Measurements from ENCODE around the gene ISG15. TPM values are rescaled to one million over a fixed set of nuclear protein-coding genes. Genes with fewer than 3 reads are reported as not detected.
"Not testable (repeated sequence)": the region's sequence is repeated elsewhere in the genome, so short reads cannot be mapped to it uniquely, and the experiment has no call there.

Gene ISG15
- polyA plus RNA-seq, 3 donors, result 13.7 to 18.1 (median 16.5) TPM

DNA sequence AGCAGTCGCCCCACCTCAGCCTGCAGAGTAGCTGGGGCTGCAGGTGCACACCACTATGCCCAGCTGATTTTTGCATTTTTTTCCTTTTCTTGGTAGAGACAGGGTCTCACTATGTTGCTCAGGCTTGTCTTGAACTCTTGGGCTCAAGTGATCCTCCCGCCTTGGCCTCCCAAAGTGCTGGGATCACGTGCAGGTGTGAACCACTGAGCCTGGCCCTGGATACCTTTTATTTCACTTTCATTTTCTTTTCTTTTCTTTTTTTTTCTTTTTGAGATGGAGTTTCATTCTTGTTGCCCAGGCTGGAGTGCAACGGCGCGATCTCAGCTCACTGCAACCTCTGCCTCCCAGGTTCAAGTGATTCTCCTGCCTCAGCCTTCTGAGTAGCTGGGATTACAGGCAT, 22.0 kb upstream of the ISG15 start:
- not testable (repeated sequence) for DNase-seq

GRCh38 chr1:991895-992294, 21.4 kb upstream of the ISG15 start:
- no peak for DNase-seq

GRCh38 chr1:992362-992761, 20.9 kb upstream of the ISG15 start:
- no peak for DNase-seq

DNA sequence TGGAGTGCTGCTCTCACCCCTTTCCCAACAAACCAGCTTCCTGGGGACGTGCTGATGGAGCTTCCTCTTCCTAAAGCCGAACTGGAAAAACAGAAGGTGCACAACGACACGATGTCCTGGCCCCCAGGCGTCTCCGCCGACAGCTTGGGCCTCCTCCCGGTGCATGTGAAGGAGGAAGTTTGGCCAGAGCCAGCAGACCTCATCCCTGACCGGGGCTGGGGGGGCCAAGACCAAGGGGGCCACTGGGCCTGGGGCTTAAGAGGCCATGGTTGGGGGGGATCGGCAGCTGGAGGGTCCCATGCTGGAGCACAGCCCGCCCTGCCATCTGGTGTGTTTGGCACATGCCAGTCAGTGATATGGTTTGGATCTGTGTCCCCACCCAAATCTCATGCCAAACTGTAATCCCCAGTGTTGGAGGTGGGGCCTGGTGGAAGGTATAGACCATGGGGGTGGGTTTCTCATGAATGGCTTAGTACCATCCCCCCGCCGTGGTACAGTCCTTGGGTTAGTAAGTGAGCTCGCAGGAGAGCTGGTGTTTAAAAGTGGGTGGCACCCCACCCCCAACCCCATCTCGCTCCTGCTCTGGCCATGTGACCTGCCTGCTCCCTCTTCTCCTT, 19.8 kb upstream of the ISG15 start:
- DNase-seq, result no peak

GRCh38 chr1:994546-994945, 18.8 kb upstream of the ISG15 start:
- DNase-seq, result not testable (repeated sequence)

DNA sequence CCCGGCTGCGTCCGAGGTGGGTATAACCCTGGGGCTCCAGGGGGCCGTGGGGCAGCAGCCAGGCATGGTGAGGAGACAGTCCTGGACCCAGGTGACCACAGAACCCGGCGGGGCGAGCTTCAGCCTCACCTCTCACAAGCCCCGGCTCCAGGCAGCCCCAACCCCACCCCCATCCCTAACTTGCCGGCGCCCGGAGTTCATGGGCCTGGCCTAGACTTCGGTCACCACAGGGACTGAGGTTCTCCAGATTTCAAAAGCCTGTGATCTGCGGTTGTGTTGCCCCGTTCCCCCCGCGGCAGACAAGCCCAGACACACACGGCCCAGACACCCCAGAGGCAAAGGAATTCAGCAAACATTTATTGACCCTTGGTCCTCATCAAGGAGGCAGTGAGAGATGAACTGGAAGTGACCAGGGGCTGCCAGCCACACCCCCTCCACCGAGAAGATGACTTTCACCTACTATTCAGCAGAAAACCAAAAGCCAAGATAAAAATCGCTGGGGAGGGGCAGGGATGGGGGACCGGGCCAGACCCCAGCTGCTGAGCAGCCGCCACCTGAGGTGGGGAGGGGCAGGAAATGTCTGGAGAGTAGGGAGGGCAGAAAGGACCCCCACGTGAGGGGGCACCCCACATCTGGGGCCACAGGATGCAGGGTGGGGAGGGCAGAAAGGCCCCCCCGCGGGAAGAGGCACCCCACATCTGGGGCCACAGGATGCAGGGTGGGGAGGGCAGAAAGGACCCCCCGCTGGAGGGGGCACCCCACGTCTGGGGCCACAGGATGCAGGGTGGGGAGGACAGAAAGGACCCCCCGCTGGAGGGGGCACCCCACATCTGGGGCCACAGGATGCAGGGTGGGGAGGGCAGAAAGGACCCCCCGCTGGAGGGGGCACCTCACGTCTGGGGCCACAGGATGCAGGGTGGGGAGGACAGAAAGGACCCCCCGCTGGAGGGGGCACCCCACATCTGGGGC, 17.3 kb upstream of the ISG15 start:
- no peak for DNase-seq

DNA sequence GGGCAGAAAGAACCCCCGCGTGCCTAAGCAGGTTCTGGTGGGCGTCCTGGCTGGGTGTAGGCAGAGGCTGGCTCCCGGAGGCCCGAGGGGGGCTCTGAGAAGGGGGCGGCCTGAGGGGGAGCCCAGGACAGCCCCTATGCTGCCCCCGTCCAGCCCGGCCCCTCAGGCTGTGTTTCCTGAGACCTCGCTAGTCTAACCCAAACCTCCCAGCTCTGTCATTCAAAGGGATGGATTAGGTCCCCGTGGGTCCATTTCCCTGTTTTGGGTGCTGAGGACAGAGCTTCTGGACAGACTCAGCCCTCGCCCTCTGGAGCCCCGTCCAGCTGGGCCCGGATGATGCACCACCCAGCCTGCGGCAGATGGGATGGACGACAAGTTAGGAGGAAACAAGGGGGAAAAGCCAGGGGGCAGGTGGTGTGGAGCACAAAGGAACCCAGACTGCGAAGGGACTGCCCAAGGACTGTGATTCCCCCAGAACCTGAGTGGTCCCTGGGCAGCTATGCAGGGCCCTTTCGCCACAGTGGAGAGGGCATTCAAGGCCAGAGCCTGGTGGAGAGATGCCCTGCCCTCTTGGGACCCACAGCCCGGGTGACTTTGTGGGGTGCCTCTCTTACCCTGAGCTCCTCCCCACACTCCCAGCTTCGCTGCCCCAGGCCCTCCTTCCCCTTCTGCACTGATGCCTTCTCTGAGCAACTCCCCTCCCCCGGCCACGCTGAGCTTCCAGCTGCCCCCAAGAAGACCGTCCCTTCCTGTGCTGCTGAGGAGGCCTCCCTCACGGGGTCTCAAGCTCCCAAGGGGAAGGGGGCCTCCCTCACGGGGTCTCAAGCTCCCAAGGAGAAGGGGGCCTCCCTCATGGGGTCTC, 16.2 kb upstream of the ISG15 start:
- no peak for DNase-seq

- no peak for DNase-seq
Measured at GRCh38 chr1:997713-997992, 15.6 kb upstream of the ISG15 start.

- no peak for DNase-seq
Measured at GRCh38 chr1:997993-998744, 15.1 kb upstream of the ISG15 start.

- DNase-seq, result no peak
Measured at GRCh38 chr1:998745-998994, 14.6 kb upstream of the ISG15 start.

GRCh38 chr1:998995-999724, 14.1 kb upstream of the ISG15 start:
- DNase-seq, result no peak

- peak; percentile 92 for DNase-seq
Measured at GRCh38 chr1:999725-1000356, 13.5 kb upstream of the ISG15 start, which contains the start of gene HES4. Gene HES4 (minus strand): TSS chr1:1000097. CDS start chr1:999973, 124 bp downstream.

- peak; percentile 70 for DNase-seq
Measured at GRCh38 chr1:1000357-1001056, 12.8 kb upstream of the ISG15 start.

DNA sequence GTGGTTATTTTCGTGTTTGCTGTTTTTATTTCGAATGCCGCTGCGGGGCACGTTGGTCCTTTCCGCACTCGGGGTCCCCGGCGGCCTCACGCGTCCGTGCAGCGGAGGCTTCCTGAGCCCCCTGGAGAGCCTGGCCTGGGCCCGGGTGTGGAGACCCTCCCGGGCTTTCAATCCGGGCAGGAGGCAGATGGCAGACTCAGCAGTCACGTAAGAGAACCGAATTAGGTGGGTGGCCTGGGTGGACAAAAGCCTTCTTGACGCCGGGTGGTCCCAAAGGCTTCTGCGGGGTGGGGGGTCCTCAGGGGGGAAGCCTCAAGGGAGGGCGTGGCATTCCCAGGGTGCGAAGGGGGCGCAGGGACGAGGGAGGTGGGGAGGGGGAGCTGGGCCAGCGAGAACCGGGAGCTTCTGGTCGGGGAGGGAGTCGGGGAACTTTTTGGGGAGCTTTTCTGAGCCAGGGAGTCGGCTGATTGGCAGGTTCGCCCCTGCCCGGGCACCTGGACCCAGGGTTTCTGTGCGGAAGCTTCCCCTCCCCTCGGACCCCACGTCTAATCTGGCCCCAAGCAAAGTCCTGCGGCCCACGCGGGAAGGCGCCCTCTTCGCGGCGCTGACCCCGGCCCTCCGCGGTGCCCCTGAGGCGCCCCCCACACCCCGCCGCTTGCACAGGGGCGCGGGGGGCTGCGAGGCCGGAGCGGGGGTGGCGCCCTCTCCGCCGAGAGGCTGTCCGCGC, 12.1 kb upstream of the ISG15 start:
- DNase-seq, result no peak

- no peak for DNase-seq
Measured at GRCh38 chr1:1003618-1004419, 9.5 kb upstream of the ISG15 start.

- DNase-seq, result no peak
Measured at GRCh38 chr1:1004420-1004779, 8.9 kb upstream of the ISG15 start.

GRCh38 chr1:1004780-1005697, 8.3 kb upstream of the ISG15 start:
- DNase-seq, result no peak

Data from renal pelvis (tissue), 4 donors.